Upper lobe of left lung (tissue), 6 donors: ENCODE measurements around the gene SULF2. TPM values are rescaled to one million over a fixed set of nuclear protein-coding genes. Genes with fewer than 3 reads are reported as not detected.

Experiments used
- ATAC-seq, 2 donors: fragments of 200-7000 bp; cut with Tn5 transposase; one replicate each; pipeline ENCODE4 v1.9.1; 2022; ENCODE audit warnings: mild to moderate bottlenecking in 2 of 2, moderate library complexity in 2 of 2; ENCODE audit not compliant: low FRiP score in 2 of 2
- DNase-seq, 2 donors: peaks; one replicate each; pipeline ENCODE4 v3.0.0-alpha.2; 2019 to 2020
- H3K27ac ChIP-seq, 4 donors: fragments of 200-600 bp; sonication (generic); one replicate each; pipeline ENCODE4 v1.5.1; 2016 to 2019
- H3K27me3 ChIP-seq, 4 donors: fragments of 200-600 bp; sonication (generic); one replicate each; pipeline ENCODE4 v1.5.1; 2017 to 2019
- H3K36me3 ChIP-seq, 4 donors: fragments of 200-600 bp; sonication (generic); one replicate each; pipeline ENCODE4 v1.5.1; 2016 to 2019
- H3K4me1 ChIP-seq, 4 donors: fragments of 200-600 bp; sonication (generic); one replicate each; pipeline ENCODE4 v1.5.1; 2018 to 2019
- H3K4me3 ChIP-seq, 4 donors: fragments of 200-600 bp; sonication (generic); one replicate each; pipeline ENCODE4 v1.5.1; 2017 to 2019; ENCODE audit warnings: mild to moderate bottlenecking in 2 of 4, moderate library complexity in 1 of 4
- H3K9me3 ChIP-seq, 4 donors: fragments of 200-600 bp; sonication (generic); one replicate each; pipeline ENCODE4 v1.5.1; 2018 to 2019
- CTCF ChIP-seq, 6 experiments: fragments of 450-650 bp in 4 of 6; fragments of 200-600 bp in 2 of 6; sonication (generic) in 2 of 6; IDR thresholded peaks; one replicate each; pipeline ENCODE4 v1.5.1; 2016 to 2019; ENCODE audit warnings: antibody characterized with exemption in 6 of 6
- EP300 ChIP-seq, 4 donors: sonication (generic); formaldehyde crosslinking; IDR thresholded peaks; one replicate each; pipeline ENCODE4 v1.5.1; 2017; ENCODE audit warnings: antibody characterized with exemption in 4 of 4, control low read depth in 2 of 4
- POLR2A ChIP-seq, 4 donors: fragments of 450-650 bp; IDR thresholded peaks; one replicate each; pipeline ENCODE4 v1.5.1; 2016 to 2017; ENCODE audit warnings: antibody characterized with exemption in 4 of 4, mild to moderate bottlenecking in 2 of 4
- POLR2AphosphoS5 ChIP-seq, 2 donors: sonication (generic); formaldehyde crosslinking; IDR thresholded peaks; one replicate each; pipeline ENCODE4 v1.5.1; 2017; ENCODE audit warnings: antibody characterized with exemption in 2 of 2
- WGBS, 2 donors: methylation state at CpG; one replicate each; pipeline ENCODE4 v1.1.5; 2017 to 2018; 5-methylcytosine and 5-hydroxymethylcytosine counted together
- total RNA-seq, 6 donors: library from RNA; depleted of rRNA in 4 of 6; stranded (reverse); fragments of >200 nt in 4 of 6; gene quantifications; one replicate each; pipeline versions ENCODE4 v1.1.0 to v1.2.1, GENCODE V29; 2016 to 2021
- donor health status: DM: no; HTN: no; CAD: no; lungs with moderate emphysema.
- donor health status: DM: no; HTN: yes; CAD: no; lungs with severe emphysema.

The SULF2 gene
- total RNA-seq, 6 donors from 2014 or later = 15.0 to 63.8 (median 21.7) TPM

- H3K4me1 ChIP-seq = peaks cover 0 to 4% (median 4%) of the 10 kb centered on the region in 4 donors
- ATAC-seq (no peak), DNase-seq (peak in 1 of 2 donors; percentile 43)
- no peak overlapping the region for H3K27ac ChIP-seq
- H3K36me3 ChIP-seq = no peaks in the 10 kb centered on the region
- no peaks in the 10 kb centered on the region for H3K27me3 ChIP-seq
- no peak overlapping the region for H3K4me3 ChIP-seq
- no peaks in the 10 kb centered on the region for H3K9me3 ChIP-seq
- 93 to 95% methylated on average over 20 to 23 of the region's 23 CpGs for WGBS, 2 donors
- TF ChIP-seq POLR2AphosphoS5 (IDR thresholded peaks at IDR 0.05) (no peak), POLR2A (IDR thresholded peaks at IDR 0.05) (no peak), CTCF (IDR thresholded peaks at IDR 0.05) (no peak), EP300 (IDR thresholded peaks at IDR 0.05) (no peak)
Observed at GRCh38 chr20:47668313-47669151, 116.7 kb downstream of the SULF2 start.

GRCh38 chr20:47667531-47668312, 117.6 kb downstream of the SULF2 start:
- Histone ChIP-seq H3K27ac (no peak overlapping the region), H3K36me3 (peaks cover 0 to 2% (median 0%) of the 10 kb centered on the region in 4 donors), H3K4me3 (no peak overlapping the region), H3K4me1 (peaks cover 0 to 4% (median 4%) of the 10 kb centered on the region in 4 donors), H3K9me3 (no peaks in the 10 kb centered on the region), H3K27me3 (no peaks in the 10 kb centered on the region)
- WGBS, 2 donors = 73 to 75% methylated on average over 13 to 19 of the region's 19 CpGs
- no peak for TF ChIP-seq POLR2A (IDR thresholded peaks at IDR 0.05)
- no peak for TF ChIP-seq EP300 (IDR thresholded peaks at IDR 0.05)
- no peak for TF ChIP-seq POLR2AphosphoS5 (IDR thresholded peaks at IDR 0.05)
- no peak for TF ChIP-seq CTCF (IDR thresholded peaks at IDR 0.05)
- ATAC-seq (no peak), DNase-seq (no peak)

GRCh38 chr20:47667086-47667485, 118.2 kb downstream of the SULF2 start:
- Histone ChIP-seq H3K4me3 (no peak overlapping the region), H3K9me3 (no peaks in the 10 kb centered on the region), H3K4me1 (peaks cover 0 to 4% (median 4%) of the 10 kb centered on the region in 4 donors), H3K27me3 (no peaks in the 10 kb centered on the region), H3K36me3 (peaks cover 0 to 6% (median 3%) of the 10 kb centered on the region in 4 donors), H3K27ac (no peak overlapping the region)
- DNase-seq (no peak), ATAC-seq (no peak)
- TF ChIP-seq POLR2AphosphoS5 (IDR thresholded peaks at IDR 0.05) = no peak
- no peak for TF ChIP-seq POLR2A (IDR thresholded peaks at IDR 0.05)
- no peak for TF ChIP-seq EP300 (IDR thresholded peaks at IDR 0.05)
- TF ChIP-seq CTCF (IDR thresholded peaks at IDR 0.05) = no peak
- WGBS, 2 donors = 81 to 86% methylated on average over 5 of the region's 5 CpGs

- TF ChIP-seq POLR2A (IDR thresholded peaks at IDR 0.05) (no peak), EP300 (IDR thresholded peaks at IDR 0.05) (no peak)
- Histone ChIP-seq H3K27ac (no peak overlapping the region), H3K4me3 (no peak overlapping the region), H3K9me3 (no peaks in the 10 kb centered on the region), H3K4me1 (peaks cover 0 to 4% (median 4%) of the 10 kb centered on the region in 4 donors), H3K27me3 (no peaks in the 10 kb centered on the region), H3K36me3 (peaks cover 0 to 14% (median 6%) of the 10 kb centered on the region in 4 donors)
- peak in 1 of 2 donors; percentile 60 for DNase-seq
- no peak for ATAC-seq
- WGBS, 2 donors = 92 to 95% methylated on average over 8 to 19 of the region's 19 CpGs
Observed at GRCh38 chr20:47666304-47666703, 119.0 kb downstream of the SULF2 start.
